ENCODE measurements around the gene NFATC2. TPM values are rescaled to one million over a fixed set of nuclear protein-coding genes. Genes with fewer than 3 reads are reported as not detected.

NFATC2 gene
- total and polyA plus RNA-seq, 2 of the 8 experiments (the other 6 are each of a cell fraction or from before 2014, with no cell fraction given) = 0.27 to 0.91 TPM

GRCh38 chr20:51482836-51483473, 59.6 kb downstream of the NFATC2 start:
- H4K5ac ChIP-seq (ENCODE audit: insufficient read length, low read depth, low read length) = no peak overlapping the region
- no peak overlapping the region for H2BK5ac ChIP-seq (ENCODE audit: low read depth, low read length)
- H3K27me3 ChIP-seq (replicated peaks in 1 of 4; ENCODE audit: control insufficient read depth in 3 of 4, extremely low read depth in 1 of 4, insufficient read depth in 3 of 4, low read length in 3 of 4) = no peaks in the 10 kb centered on the region
- no peak overlapping the region for H3K18ac ChIP-seq (ENCODE audit: extremely low read depth, low read length)
- no peak overlapping the region for H2BK12ac ChIP-seq (ENCODE audit: low read depth, low read length)
- no peak overlapping the region for H4K8ac ChIP-seq (ENCODE audit: extremely low read depth, insufficient read depth, low read length)
- TF ChIP-seq GTF2F1 (IDR thresholded peaks at IDR 0.05; ENCODE audit: borderline replicate concordance, low read depth, low read length) = no peak
- TF ChIP-seq SIN3A (conservative IDR thresholded peaks at IDR 0.05 in 1 of 2, IDR thresholded peaks at IDR 0.05 in 1 of 2; ENCODE audit: low read depth in 1 of 2, low read length in 2 of 2) = no peak
- FAIRE-seq (no peak), DNase-seq (ENCODE audit: low read depth in 1 of 2, low spot score in 2 of 2) (no peak)
- H3K4ac ChIP-seq (replicated peaks; ENCODE audit: insufficient read length, low read depth, low read length) = no peak overlapping the region
- no peak overlapping the region for H2AFZ ChIP-seq (ENCODE audit: low read length)
- H3K9ac ChIP-seq (replicated peaks in 1 of 4; ENCODE audit: extremely low read depth in 1 of 4, low read depth in 3 of 4, low read length in 3 of 4) = no peak overlapping the region
- no peaks in the 10 kb centered on the region for H4K20me1 ChIP-seq (replicated peaks in 1 of 2; ENCODE audit: control insufficient read depth in 1 of 2, insufficient read depth in 2 of 2, low read length in 2 of 2)
- H3K79me2 ChIP-seq (ENCODE audit: control insufficient read depth in 1 of 2, insufficient read depth in 2 of 2, low read length in 2 of 2) = no peaks in the 10 kb centered on the region
- ChIA-PET POLR2A (ENCODE audit: partially characterized antibody) (interaction anchor here (1.2 kb wide), 1 partner anchor 59 kb away, joined by 3 read pairs; no protein-coding TSS in a partner anchor), CTCF (ENCODE audit: partially characterized antibody) (interaction anchor here (0.8 to 1.2 kb wide), 3 partner anchors 24 to 218 kb away, joined by 3 to 4 read pairs (median 3); no protein-coding TSS in a partner anchor)
- 91% methylated on average over 15 of the region's 15 CpGs; no CpG with 5 or more reads in 1 of the 2 experiments for WGBS, 2 experiments (ENCODE audit: extremely low coverage in 1 of 2, insufficient coverage in 1 of 2, insufficient read length in 1 of 2, insufficient replicate concordance in 2 of 2, low coverage in 1 of 2, low lambda C conversion rate in 2 of 2, missing lambda C conversion rate in 1 of 2)
- no peaks in the 10 kb centered on the region; a peak in 2 of 7 replicates for H3K4me1 ChIP-seq (replicated peaks in 1 of 4; ENCODE audit: control insufficient read depth in 3 of 4, insufficient read depth in 4 of 4, low read length in 3 of 4)
- H3K9me3 ChIP-seq (ENCODE audit: insufficient read depth in 2 of 2, low read depth in 1 of 2, low read length in 1 of 2) = no peaks in the 10 kb centered on the region
- no peak overlapping the region for H3K56ac ChIP-seq (replicated peaks; ENCODE audit: insufficient read length, low read depth, low read length)
- no peak overlapping the region for H2BK15ac ChIP-seq (ENCODE audit: low read length)
- H3K23ac ChIP-seq (ENCODE audit: insufficient read length) = no peak overlapping the region
- H2BK120ac ChIP-seq (replicated peaks; ENCODE audit: low read depth, low read length) = no peak overlapping the region
- H3K27ac ChIP-seq (ENCODE audit: low read depth, low read length) = no peak overlapping the region
- no peak overlapping the region for H3K14ac ChIP-seq (ENCODE audit: insufficient read length)
- no peak overlapping the region for H2AK5ac ChIP-seq (ENCODE audit: low read depth, low read length)
- no peaks in the 10 kb centered on the region for H3K36me3 ChIP-seq (ENCODE audit: control insufficient read depth in 2 of 4, insufficient read depth in 4 of 4, low read length in 3 of 4)
- H2BK20ac ChIP-seq (ENCODE audit: low read length) = no peak overlapping the region
- H3K79me1 ChIP-seq (ENCODE audit: low read depth, low read length) = no peaks in the 10 kb centered on the region
- H3K23me2 ChIP-seq (ENCODE audit: low read depth, low read length) = no peaks in the 10 kb centered on the region
- H3K4me2 ChIP-seq (ENCODE audit: insufficient read depth in 1 of 2, low read depth in 2 of 2, low read length in 2 of 2) = no peak overlapping the region
- H4K91ac ChIP-seq (replicated peaks; ENCODE audit: insufficient read length, low read length) = no peak overlapping the region
- H3K4me3 ChIP-seq (ENCODE audit: extremely low read depth in 1 of 4, insufficient read depth in 2 of 4, low read depth in 3 of 4, low read length in 4 of 4) = no peak overlapping the region
